Stimulated activated CD4-positive, alpha-beta T cell treated with anti-CD3 and anti-CD28 coated beads, Interleukin-4, amount 100 ng/mL, for 1 hour (primary cell): Measurements from ENCODE around the gene LDHD.
"Not testable (repeated sequence)": the region's sequence is repeated elsewhere in the genome, so short reads cannot be mapped to it uniquely, and the experiment has no call there.

Source experiments
- DNase-seq: peaks from one replicate; pipeline ENCODE4 v3.0.0-alpha.2; 2020

The LDHD gene

DNA sequence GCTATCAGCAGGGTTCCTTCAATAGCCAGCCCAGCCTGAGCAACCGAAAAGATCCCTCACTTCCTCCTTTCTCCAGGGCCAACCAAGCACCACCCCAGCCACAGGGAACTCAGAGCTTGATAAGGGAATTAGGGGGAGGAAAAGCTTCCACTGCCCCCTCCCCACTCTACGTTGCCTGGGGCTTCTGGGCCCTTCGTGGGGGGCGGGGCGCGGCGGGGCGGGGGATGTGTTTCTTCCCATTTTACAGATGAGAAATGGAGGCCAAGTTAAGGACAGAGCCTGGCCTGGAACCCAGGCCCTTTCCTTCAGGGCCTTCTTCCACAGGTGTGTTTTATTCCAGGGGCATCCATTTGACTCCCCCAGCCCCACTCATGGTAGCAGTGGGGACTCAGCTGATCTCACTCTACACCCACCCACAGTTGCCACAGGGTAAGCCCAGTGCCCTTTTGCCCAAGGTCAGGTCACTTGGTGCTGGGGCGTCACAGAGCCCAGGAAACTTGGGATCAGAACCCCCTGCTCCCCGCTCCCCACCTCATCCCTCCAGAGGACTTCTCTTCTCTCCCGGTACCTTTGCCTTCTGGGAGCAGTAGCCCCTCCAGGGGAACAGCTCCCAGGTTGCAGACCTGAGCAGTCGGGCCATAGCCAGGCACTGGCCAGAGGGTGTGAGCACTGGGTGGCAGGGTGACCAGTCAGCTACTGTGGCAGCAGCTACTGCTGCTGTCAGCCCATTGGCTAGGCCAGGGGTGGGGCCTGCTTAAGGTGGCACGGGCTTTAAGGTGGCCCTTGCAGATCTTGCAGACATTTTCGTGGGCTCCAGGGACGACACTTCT is at the start of gene LDHD:
Gene LDHD, minus strand, starts transcription at position 700 of the 830 bp plus-strand sequence. Its CDS starts 60 bp downstream, at position 640.
- DNase-seq, result no peak

DNA sequence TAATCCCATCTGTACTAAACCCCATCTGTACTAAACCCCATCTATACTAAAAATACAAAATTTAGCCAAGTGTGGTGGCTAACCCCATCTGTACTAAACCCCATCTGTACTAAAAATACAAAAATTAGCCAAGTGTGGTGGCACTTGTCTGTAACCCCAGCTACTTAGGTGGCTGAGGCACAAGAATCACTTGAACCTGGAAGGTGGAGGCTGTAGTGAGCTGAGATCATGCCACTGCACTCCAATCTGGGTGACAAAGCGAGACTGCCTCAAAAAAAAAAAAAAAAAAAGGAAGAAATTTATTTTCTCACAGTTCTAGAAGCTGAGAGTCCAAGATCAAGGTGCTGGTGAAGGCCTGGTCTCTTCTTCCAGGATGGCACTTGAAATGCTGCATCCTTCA is 43.8 kb upstream of the LDHD start:
- DNase-seq, result no peak

DNA sequence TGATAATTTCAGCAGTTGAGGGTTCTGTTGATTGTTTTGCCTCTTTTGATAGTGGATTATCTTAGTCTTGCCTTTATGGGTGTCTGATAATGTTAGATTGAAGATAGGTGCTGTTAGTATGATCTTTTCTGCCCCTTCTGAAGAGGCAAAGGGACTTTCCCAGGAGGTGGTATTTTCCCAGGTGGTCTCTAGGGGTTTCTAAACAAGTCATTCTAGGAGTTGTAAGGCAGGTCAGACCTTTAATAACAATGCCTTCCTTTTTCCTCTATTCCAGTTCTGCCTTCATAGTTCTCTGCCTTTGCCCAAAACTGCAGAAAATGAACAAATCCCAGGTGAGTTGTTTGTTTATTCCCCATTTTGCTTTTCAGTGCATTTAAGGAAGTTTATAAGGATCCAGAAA is 36.1 kb upstream of the LDHD start:
- DNase-seq, result no peak

DNA sequence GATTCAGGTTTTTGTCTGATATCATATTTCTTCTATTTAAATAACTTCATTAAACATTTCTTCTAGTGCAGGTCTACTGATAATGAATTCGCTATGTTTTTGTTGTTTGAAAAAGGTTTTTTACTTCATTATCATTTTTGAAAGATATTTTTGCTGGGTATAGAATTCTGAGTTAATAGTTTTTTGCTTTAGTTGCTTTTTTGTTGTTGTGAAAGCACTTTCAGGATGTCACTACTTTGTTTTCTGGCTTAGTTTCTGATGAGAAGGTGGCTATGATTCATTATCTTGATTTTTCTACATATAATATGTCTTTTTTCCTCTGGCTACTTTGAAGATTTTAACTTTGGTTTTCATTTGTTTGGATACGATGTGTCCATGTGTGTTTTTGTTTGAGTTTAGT is 35.2 kb upstream of the LDHD start:
- DNase-seq, result no peak

DNA sequence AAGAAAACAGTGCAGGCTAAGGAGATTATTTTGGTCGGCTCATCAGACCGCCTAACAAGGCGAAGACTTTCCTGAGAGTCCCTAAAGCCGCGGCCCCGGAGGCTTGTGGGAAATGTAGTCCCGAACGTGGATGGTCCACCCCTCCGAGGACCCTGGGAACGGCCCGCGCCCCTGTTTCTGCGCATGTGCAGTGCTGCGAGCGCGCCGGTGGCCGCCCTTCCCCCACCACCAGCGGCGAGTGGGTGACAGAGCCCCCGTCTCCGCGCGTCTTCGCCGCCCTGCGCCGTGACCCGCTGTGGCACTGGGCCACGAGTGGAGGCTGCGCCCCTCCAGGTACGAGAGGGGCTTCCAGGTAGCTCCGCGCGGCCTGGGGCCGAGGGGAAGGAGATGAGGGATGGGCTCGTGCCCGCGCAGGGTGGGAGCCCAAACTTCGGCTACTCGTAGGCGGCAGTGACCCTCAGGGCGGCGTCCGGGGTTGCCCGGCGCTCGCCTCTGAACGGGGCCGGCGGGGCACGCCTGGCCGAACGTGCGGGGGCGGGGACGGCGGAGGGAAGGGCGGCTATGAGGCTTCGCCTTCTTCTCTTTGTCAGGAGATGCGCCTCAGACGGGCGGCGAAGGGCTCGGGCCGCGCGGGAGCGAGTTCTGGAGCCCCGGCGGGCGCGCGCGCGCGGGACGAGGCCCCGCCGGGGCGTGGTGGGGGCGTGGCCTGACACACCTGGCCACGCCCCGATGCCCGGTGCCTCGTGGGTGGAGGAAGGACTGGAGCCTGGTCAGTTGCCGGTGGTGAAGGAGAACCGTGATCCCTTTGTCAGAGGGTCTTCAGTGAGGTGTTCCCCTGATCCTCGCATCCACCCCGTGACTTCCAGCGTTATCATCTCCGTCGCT is 32.0 kb upstream of the LDHD start, which contains the start of gene ZFP1:
Gene ZFP1, plus strand, starts transcription at position 214 of the 885 bp plus-strand sequence. CDS start 4,428 bp downstream, outside the sequence.
- peak; percentile 95 for DNase-seq

DNA sequence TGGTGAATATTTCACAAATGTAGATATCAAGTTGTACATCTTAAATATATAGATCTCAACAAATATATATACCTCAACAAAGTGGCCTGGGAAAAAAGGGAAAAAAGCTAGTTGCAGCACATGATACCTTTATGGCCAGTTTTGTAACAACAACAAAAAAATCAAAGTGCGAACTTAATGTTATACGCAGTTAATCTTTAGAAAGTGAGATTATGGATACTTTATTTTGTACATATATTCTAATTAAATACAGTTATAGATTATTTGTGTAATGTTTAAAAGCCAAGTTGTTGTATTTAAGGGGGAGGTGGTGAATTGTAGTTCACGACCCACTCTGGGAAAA is 31.4 kb upstream of the LDHD start:
- DNase-seq, result no peak

DNA sequence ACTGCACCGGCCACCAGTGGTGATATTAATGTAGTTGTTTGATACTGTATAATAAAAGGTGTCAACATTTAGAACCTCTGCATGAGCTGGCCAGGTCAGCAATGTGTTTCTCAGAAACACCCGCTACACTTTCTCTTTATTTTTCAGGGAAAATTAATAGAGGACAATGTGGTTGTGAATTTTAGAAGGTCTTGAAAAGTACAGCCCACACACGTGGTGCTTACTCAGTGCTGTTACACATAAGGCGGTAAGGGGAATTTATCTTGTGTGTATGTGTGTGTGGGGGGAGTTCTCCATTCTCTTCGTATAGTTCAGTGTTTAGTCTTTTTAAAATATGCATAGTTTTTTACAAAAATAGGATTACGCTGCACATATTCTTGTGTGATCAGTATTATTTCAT is 27.4 kb upstream of the LDHD start:
- no peak for DNase-seq

DNA sequence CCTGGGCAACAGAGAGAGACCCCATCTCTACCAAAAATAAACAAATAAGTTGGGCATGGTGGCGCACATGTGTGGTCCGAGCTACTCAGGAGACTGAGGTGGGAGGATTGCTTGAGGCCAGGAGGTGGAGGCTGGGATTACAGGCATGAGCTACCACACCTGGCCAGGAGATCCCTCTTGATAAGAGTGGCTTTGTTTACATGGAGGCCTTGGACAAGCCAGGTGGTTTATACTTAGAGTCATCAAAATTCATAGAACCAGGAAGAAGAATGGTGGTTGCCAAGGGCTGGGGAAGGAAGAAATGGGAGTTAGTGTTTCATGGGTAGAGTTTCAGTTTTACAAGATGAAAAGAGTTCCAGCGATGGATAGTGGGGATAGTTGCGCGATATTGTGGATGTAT is 22.9 kb upstream of the LDHD start:
- DNase-seq, result no peak

DNA sequence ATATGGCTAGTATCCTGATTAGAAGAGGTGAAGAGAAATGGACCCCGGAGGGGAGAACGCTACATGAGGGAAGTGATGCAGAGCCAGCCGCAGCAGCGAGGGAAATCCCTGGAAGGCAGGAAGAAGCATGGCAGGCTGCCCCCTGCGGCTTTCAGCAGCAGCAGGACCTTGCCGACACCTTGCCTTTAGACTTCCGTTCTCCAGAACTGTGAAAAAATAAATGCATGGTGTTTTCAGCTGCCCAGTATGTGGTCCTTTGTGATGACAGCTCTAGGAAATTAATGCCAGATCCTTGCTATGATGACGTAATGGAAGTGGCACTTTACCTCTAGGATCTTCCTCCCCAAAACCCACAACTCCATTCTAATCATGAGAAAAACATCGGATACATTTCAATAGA is 22.1 kb upstream of the LDHD start:
- no peak for DNase-seq

DNA sequence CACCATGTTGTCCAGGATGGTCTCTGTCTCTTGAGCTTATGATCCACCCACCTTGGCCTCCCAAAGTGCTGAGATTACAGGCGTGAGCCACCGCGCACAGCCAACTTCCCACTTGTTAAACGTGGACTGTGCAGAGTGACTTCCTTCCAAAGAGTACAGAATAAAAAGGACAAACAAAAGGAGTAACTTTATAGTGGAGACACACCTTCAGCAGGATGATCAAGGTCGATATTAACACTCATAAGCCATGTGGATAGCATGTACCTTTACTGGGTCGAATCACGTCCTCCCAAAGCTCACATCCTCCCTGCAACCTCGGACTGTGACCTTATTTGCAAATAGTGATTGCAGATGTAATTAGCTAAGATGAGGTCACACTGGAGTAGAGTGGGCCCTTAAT is 21.7 kb upstream of the LDHD start:
- DNase-seq, result no peak

DNA sequence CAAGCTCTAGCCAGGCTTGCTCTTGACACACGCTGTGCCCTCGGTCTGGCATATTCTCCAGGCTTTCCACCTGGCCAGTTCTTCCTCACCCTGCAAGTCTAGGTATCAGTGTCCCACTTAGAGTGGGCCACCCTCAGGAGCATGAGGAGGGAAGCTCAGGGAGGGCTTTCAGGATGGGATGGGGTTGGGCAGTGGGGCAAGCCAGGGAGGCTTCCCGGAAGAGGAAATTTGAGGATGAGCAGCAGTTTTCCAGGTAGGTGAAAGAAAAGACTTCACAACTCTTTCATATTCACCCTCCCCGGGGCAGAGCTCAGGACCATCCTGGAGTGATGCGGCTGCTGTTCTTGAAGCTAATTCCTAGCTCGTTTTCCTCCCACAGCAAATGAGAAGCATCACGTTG is 14.5 kb upstream of the LDHD start:
- DNase-seq, result no peak

DNA sequence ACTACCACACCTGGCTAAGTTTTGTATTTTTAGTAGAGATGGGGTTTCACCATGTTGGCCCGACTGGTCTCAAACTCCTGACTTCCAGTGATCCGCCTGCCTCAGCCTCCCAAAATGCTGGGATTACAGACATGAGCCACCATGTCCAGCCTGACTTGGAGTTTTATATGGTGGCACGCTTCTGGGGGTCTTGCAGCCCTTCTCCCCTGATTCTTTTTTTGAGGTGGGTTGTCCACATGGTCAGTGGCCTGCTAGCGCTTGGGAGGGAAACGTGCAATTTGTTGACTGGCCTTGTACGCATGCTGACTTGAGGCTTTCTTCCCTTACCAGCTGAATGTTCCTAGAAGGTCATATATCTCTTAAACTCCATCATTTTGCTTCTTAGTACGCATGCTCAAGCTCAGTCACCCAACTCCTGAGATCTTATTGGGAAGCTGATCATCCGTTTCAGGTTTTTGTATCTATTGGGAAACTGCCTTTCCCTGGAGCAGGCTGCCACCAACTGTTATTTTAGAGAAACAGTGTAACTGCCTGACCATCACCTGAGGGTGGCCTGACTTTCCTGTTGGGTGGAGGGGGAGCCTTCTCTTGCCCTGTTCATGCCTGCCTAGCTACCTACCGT is 13.7 kb upstream of the LDHD start:
- DNase-seq, result no peak

DNA sequence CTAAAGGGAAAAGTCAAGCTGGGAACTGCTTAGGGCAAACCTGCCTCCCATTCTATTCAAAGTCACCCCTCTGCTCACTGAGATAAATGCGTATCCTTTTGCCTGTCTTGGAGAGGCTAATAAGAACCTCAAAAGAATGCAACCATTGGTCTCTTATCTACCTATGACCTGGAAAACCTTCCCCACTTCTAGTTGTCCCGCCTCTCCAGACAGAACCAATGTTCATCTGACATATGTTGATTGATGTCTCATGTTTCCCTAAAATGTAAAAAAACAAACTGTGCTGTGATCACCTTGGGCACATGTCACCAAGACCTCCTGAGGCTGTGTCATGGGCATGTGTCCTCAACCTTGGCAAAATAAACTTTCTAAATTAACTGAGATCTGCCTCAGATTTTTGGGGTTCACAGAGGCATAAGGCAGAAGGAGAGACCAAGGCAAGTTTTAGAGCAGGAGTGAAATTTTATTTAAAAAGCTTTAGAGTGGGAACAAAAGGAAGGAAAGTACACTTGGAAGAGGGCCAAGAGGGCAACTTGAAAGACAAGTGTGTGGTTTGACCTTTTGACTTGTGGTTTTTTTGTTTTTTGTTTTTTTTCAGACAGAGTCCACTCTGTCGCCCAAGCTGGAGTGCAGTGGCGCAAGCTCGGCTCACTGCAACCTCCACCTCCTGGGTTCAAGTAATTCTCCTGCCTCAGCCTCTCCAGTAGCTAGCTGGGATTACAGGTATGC is 13.0 kb upstream of the LDHD start:
- not testable (repeated sequence) for DNase-seq

DNA sequence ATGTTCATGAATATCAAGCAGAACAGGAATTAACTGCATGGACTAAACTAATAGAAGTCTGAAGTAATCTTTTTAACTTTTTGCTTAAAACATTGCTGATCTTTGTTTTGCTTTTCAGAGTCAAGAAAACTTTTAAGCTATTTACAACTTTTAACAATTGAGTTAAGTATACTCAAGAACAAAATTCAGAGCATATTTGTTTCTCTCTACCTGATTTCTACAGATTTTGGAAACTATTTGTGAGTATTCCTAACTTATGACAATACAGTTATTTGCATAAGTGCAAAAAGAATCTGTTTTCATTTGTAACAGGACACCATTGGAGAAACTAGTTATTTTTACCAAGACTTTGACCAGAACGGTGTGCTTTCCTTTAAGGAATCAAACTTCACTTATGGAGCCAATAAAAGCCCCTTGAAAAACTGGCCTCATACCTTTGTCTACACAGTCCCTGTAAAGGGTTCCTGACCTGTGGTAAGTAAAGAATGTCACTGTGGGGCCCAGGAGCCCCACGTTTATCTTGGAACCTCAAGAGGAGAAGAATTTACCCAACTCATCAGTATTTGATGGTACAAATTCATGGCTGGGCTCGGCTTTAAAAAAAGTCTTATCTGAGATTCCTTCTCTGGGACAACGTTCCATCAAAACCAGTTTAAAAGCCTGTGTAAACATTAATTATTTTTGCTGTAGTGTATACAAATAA is 11.3 kb upstream of the LDHD start:
- no peak for DNase-seq

DNA sequence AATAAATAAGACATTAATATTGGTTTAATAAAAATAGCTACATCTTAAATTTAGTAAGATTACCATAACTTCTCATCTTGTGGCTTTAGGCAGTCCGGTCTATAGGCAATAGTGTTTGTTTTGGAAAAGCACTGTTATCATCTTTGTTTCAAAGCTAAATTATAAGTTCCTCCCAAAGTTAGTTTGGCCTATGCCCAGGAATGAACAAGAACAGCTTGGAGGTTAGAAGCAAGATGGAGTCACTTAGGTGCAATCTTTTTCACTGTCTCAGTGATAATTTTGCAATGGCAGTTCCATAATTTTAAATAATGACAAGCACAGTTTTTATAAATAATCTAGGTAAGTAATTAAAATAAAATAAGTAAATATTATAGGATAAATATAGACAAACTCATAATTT is 6.0 kb upstream of the LDHD start:
- DNase-seq, result no peak

DNA sequence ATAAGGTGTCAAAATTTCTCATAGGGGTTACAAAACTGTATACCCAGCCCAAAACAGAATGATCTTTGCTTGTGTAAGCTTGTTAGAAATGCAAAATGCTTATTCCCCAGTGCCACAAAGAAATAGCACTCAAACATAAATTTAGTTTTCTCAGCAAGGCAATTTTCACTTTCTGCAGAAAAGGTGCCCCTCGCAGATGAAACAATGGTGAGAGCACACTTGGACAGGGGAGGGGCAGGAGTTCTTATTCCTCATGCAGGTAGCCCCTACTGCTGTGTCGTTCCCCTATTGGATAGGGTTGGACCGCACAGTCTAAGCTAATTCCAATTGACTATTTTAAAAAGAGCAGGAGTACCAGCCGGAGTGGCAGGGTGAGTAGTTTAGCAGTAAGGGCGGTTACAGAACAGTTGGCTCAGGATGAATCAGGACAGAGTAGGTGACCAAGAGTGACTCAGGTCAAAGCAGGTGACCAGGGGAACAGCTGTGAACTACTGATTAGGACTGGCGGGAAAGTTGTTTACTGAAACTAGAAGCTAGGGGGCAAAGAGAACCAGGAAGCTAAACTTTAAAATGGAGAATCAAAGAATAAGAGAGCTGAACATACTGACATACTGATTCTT is 5.5 kb upstream of the LDHD start:
- DNase-seq, result no peak

DNA sequence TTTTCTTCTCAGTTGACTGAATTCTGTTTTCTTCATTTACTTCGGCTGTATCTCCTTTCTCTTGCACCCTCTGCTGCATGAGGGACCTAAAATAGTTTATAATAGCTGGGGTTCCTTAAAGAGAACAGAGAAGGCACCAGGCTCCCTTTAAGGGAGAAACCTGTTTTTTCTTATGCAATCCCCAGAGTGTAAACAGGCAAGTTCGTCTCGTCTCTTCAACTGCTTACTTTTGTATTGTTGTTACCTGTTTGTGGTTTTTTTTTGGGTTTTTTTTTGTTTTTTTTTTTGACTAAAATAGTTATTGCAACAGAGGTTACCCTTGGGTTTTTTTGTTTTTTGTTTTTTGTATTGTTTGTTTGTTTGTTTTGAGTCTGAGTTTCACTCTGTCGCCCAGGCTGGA is 3.7 kb upstream of the LDHD start:
- no peak for DNase-seq

DNA sequence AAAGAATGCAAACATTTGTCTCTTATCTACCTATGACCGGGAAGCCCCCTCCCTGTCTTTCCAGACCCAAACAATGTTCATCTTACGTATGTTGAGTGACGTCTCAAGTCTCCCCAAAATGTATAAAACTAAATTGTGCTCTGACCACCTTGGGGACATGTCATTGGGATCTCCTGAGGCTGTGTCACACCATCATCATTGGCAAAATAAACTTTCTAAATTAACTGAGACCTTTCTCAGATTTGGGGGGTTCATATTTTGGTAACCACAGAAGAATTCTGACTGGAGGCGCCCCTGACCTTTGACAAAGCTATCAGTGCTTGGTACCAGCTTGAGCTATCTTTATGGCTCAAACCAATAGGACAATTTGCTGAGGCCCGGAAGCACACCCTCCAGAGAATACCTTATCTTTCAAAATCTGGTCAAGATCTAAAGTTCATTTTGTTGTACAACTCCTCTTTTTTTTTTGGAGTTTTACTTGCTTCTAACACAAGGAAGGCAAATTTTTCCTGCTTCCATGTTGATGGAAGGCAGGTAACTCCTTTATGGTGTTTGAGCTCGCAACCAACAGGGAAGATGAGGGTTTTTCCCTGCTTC is 2.5 kb upstream of the LDHD start:
- DNase-seq, result no peak

DNA sequence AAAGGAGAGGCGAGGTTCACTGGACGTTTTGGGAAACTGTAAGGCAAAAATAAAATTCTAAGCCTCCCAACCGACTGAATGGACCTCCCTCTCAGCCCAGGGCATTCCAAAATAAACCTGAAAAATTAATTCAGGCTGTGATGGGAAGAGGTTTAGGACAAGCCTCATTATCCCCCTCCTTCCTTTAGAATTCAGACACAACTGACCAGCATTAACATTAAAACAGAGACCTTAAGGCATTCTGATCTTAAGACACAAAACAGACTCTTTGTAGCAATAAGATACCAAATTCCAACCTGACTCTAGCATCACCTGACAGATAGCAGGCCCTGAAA is 298 bp upstream of the LDHD start:
- DNase-seq, result no peak

DNA sequence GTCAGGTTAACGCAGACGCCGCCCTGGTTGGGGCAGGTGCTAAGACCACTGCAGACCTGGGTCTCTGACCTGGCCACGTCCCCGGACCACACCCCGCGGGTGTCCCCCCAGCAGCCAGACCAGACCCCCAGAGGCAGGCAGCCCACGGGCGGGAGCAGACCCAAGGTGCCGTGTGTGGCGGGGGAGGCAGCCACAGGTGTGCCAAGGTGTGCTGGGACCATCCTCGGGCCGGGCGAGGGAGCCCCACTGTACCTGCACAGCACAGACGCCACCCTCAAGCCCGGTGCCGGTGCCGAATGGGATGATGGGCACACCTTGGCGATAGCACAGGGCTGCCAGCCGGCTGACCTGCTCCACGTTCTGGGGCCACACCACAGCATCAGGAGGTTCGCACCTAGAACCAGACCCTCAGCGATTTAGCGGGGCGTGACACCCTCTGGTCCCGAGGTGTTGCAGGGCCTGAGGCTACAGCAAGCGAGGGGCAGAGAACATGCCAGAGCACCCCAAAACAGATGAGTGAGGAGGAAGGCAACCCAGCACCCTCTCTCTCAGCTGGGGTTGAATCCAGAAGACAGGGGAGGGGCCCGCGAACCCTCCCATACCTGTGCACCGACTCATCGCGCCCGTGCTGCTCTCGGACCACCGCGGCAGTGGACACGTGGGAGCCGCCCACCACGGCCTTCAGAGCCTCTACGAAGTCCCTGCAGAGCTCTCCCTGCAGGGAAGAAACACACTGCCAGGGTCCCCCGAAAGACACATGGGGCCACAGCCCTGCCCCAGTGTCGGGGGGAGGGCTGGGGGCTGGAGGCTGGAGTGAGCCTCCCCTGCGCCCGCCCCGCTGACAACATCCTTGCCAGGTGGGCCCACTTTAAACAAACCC is 1.4 kb downstream of the LDHD start:
- no peak for DNase-seq
